ENCODE results near the gene OR52B4.

The OR52B4 gene

GRCh38 chr11:4393858-4394223, 25.7 kb upstream of the OR52B4 start:
- H3K9me2 ChIP-seq (replicated peaks; ENCODE audit: control insufficient read depth, low read length): no peaks in the 10 kb centered on the region
- no peak for TF ChIP-seq EZH2phosphoT487 (IDR thresholded peaks at IDR 0.05; ENCODE audit: borderline replicate concordance, low read length)
- no peak for TF ChIP-seq CTCF (IDR thresholded peaks at IDR 0.05; ENCODE audit: low read depth, low read length, poor library complexity, severe bottlenecking)

DNA sequence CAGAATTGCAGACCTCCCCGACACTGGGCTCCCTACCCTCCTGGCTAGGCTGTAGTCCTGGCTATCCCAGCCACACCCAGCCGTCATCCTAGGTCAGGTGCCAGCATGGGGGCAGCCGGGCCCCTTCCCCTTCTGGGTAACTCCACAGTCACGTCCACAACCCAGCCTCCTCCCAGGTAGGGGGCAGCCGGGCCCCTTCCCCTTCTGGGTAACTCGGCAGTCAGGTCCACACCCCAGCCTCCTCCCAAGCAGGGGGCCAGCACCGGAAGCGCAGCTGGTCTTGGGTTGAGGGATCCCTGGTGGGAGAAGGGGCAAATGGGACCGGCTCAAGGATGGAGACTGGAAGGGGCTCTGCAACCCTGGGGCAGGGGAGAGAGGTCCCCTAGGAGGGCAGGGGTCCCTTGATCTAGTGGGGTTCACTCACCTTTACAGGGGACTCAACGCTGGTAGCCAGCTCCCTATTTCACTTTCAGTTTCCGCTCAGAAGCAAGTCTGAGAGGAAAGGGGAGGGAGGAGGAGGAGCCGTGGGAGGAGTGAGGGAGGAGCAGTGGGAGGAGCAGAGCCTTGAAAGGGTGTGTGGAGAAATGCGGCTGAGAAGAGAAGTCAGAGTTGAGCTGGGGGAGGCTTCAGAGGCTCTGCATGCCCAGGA, 25.1 kb upstream of the OR52B4 start, which contains the start of gene TRIM21:
Gene TRIM21 (minus strand): TSS at position 494 of the 649 bp plus-strand sequence. CDS start 3,293 bp downstream, outside the sequence.
- Histone ChIP-seq H3K4me1 (ENCODE audit: control insufficient read depth, low read length) (peaks cover 6% of the 10 kb centered on the region), H3K27me3 (ENCODE audit: control insufficient read depth, low read length) (no peaks in the 10 kb centered on the region), H3K27ac (ENCODE audit: low read depth, low read length) (no peak within 1 kb of the TSS), H4K20me1 (ENCODE audit: control insufficient read depth, insufficient read depth, low read depth, low read length) (no peaks in the 10 kb centered on the region), H3K4me3 (ENCODE audit: low read length) (peak within 1 kb of the TSS; percentile 86), H3K79me2 (ENCODE audit: control insufficient read depth, low read length) (no peaks in the 10 kb centered on the region), H3K36me3 (ENCODE audit: control insufficient read depth, low read length) (no peaks in the 10 kb centered on the region), H3K9me2 (replicated peaks; ENCODE audit: control insufficient read depth, low read length) (no peaks in the 10 kb centered on the region), H3F3A (ENCODE audit: control insufficient read depth, insufficient read depth) (no peaks in the 10 kb centered on the region), H3K4me2 (ENCODE audit: low read length) (peak within 1 kb of the TSS; percentile 77), H3K9me3 (ENCODE audit: control insufficient read depth, insufficient read depth, low read length) (no peaks in the 10 kb centered on the region)
- no peak for TF ChIP-seq EZH2phosphoT487 (IDR thresholded peaks at IDR 0.05; ENCODE audit: borderline replicate concordance, low read length)
- no peak for TF ChIP-seq CTCF (IDR thresholded peaks at IDR 0.05; ENCODE audit: low read depth, low read length, poor library complexity, severe bottlenecking)

More at GRCh38 chr11:4393858-4394223, 25.7 kb upstream of the OR52B4 start:
- Histone ChIP-seq H3K27ac (ENCODE audit: low read depth, low read length) (no peak overlapping the region), H3K4me1 (ENCODE audit: control insufficient read depth, low read length) (peaks cover 6% of the 10 kb centered on the region), H3K4me3 (ENCODE audit: low read length) (peak overlapping the region; percentile 86; the same call in 1 of the 2 replicates), H3K36me3 (ENCODE audit: control insufficient read depth, low read length) (no peaks in the 10 kb centered on the region), H3K4me2 (ENCODE audit: low read length) (peak overlapping the region; percentile 77), H3K79me2 (ENCODE audit: control insufficient read depth, low read length) (no peaks in the 10 kb centered on the region), H3K9me3 (ENCODE audit: control insufficient read depth, insufficient read depth, low read length) (no peaks in the 10 kb centered on the region), H3K27me3 (ENCODE audit: control insufficient read depth, low read length) (no peaks in the 10 kb centered on the region), H4K20me1 (ENCODE audit: control insufficient read depth, insufficient read depth, low read depth, low read length) (no peaks in the 10 kb centered on the region), H3F3A (ENCODE audit: control insufficient read depth, insufficient read depth) (no peaks in the 10 kb centered on the region)

- Histone ChIP-seq H3K79me2 (ENCODE audit: control insufficient read depth, low read length) (no peaks in the 10 kb centered on the region), H3K27me3 (ENCODE audit: control insufficient read depth, low read length) (no peaks in the 10 kb centered on the region), H4K20me1 (ENCODE audit: control insufficient read depth, insufficient read depth, low read depth, low read length) (no peaks in the 10 kb centered on the region), H3K4me1 (ENCODE audit: control insufficient read depth, low read length) (peaks cover 4% of the 10 kb centered on the region), H3K9me2 (replicated peaks; ENCODE audit: control insufficient read depth, low read length) (no peaks in the 10 kb centered on the region), H3K9me3 (ENCODE audit: control insufficient read depth, insufficient read depth, low read length) (no peaks in the 10 kb centered on the region), H3K4me2 (ENCODE audit: low read length) (no peak overlapping the region), H3K27ac (ENCODE audit: low read depth, low read length) (no peak overlapping the region), H3F3A (ENCODE audit: control insufficient read depth, insufficient read depth) (no peaks in the 10 kb centered on the region), H3K36me3 (ENCODE audit: control insufficient read depth, low read length) (no peaks in the 10 kb centered on the region), H3K4me3 (ENCODE audit: low read length) (no peak overlapping the region)
- TF ChIP-seq EZH2phosphoT487 (IDR thresholded peaks at IDR 0.05; ENCODE audit: borderline replicate concordance, low read length) (no peak), CTCF (IDR thresholded peaks at IDR 0.05; ENCODE audit: low read depth, low read length, poor library complexity, severe bottlenecking) (no peak)
Observed at GRCh38 chr11:4388221-4388620, 20.0 kb upstream of the OR52B4 start.

Data from DOHH2 (cell line).